K562 (cell line): ENCODE results near the gene ARL10. TPM values are rescaled to one million over a fixed set of nuclear protein-coding genes. Genes with fewer than 3 reads are reported as not detected.

ENCODE experiments used
- ARID2 ChIP-seq: fragments of 450-650 bp; IDR thresholded peaks from 2 replicates; pipeline ENCODE4 v1.6.1; 2017; ENCODE audit warnings: antibody characterized with exemption, mild to moderate bottlenecking
- EP400 ChIP-seq: fragments of 450-650 bp; IDR thresholded peaks from 2 replicates; pipeline ENCODE4 v1.6.1; 2017; ENCODE audit warnings: antibody characterized with exemption, mild to moderate bottlenecking, moderate library complexity
- ESRRA ChIP-seq: fragments of 450-650 bp; IDR thresholded peaks from 2 replicates; pipeline ENCODE4 v1.6.1; 2014; ENCODE audit warnings: low read depth, mild to moderate bottlenecking, moderate library complexity, borderline replicate concordance
- HDAC6 ChIP-seq: IDR thresholded peaks from 2 replicates; pipeline ENCODE4 v1.6.1; 2012; ENCODE audit warnings: low read depth, mild to moderate bottlenecking, control low read depth, inconsistent platforms, low read length, moderate library complexity
- MTA1 ChIP-seq: fragments of 450-650 bp; IDR thresholded peaks from 2 replicates; pipeline ENCODE4 v1.6.1; 2017; ENCODE audit warnings: borderline replicate concordance
- PHF20 ChIP-seq: fragments of 450-650 bp; IDR thresholded peaks from 2 replicates; pipeline ENCODE4 v1.6.1; 2018; ENCODE audit not compliant: partially characterized antibody
- RB1 ChIP-seq: fragments of 450-650 bp; IDR thresholded peaks from 2 replicates; pipeline ENCODE4 v1.6.1; 2017; ENCODE audit warnings: low read depth, mild to moderate bottlenecking
- RNF2 ChIP-seq: sonication (generic); IDR thresholded peaks from 2 replicates; pipeline ENCODE4 v1.6.1; 2016
- SNRNP70 ChIP-seq: fragments of 200-400 bp; formaldehyde crosslinking; optimal IDR thresholded peaks from 2 replicates; pipeline ENCODE3; 2017; ENCODE audit warnings: low read depth, low read length
- ZC3H8 ChIP-seq: fragments of 450-650 bp; IDR thresholded peaks from 2 replicates; pipeline ENCODE4 v1.6.1; 2017
- ZNF586 ChIP-seq: fragments of 450-650 bp; formaldehyde crosslinking; conservative IDR thresholded peaks from 2 replicates; pipeline ENCODE4 v1.4.0; 2020; ENCODE audit warnings: mild to moderate bottlenecking, moderate library complexity
- polyA plus RNA-seq, 8 experiments: library from polyadenylated mRNA; depleted of rRNA in 4 of 8; stranded (reverse) in 5 of 8; unstranded in 3 of 8; fragments of >200 nt; fragmentation: Nextera tagmentation in 2 of 8; fragmentation: Illumina TruSeq in 1 of 8; extraction: Ambion mirVana in 2 of 8; extraction: Trizol in 1 of 8; gene quantifications; 2 replicates each; pipeline versions ENCODE4 v1.2.1 to v1.2.3, GENCODE V29; 2011 to 2014; ENCODE audit warnings: inconsistent platforms in 1 of 8, missing spikeins in 1 of 8
- total RNA-seq, 7 experiments: library from RNA; depleted of rRNA in 6 of 7; stranded (reverse); fragments of >200 nt in 6 of 7; fragmentation: Illumina TruSeq in 2 of 7; extraction: Trizol in 2 of 7; gene quantifications; 2 replicates each; pipeline versions ENCODE4 v1.2.1 to v1.2.3, GENCODE V29; 2011 to 2021; ENCODE audit warnings: low replicate concordance in 1 of 7
- TF ChIP-seq, protein P1 (sequence below): fragments of 250-450 bp; sonication (Bioruptor Pico); IDR thresholded peaks from 2 replicates; pipeline ENCODE4 v1.4.0; 2020
- TF ChIP-seq, protein P2 (sequence below): fragments of 450-650 bp; IDR thresholded peaks from 2 replicates; pipeline ENCODE4 v1.6.1; 2016; ENCODE audit warnings: mild to moderate bottlenecking
- TF ChIP-seq, protein P3 (sequence below), 2 experiments: fragments of 450-650 bp; IDR thresholded peaks; 2 replicates each; pipeline ENCODE4 v1.6.1; 2018; ENCODE audit warnings: mild to moderate bottlenecking in 2 of 2, low read depth in 1 of 2; ENCODE audit not compliant: partially characterized antibody in 2 of 2
- TF ChIP-seq, protein P4 (sequence below): conservative IDR thresholded peaks from 2 replicates; pipeline ENCODE4 v1.6.1; 2011; ENCODE audit warnings: low read depth, mild to moderate bottlenecking, low read length; ENCODE audit not compliant: control insufficient read depth

Gene ARL10
- total and polyA plus RNA-seq, 9 of the 15 experiments (the other 6 are each of a cell fraction or from before 2014, with no cell fraction given), result under 0.01 to 0.40 (median 0.34) TPM; not detected in 3

DNA sequence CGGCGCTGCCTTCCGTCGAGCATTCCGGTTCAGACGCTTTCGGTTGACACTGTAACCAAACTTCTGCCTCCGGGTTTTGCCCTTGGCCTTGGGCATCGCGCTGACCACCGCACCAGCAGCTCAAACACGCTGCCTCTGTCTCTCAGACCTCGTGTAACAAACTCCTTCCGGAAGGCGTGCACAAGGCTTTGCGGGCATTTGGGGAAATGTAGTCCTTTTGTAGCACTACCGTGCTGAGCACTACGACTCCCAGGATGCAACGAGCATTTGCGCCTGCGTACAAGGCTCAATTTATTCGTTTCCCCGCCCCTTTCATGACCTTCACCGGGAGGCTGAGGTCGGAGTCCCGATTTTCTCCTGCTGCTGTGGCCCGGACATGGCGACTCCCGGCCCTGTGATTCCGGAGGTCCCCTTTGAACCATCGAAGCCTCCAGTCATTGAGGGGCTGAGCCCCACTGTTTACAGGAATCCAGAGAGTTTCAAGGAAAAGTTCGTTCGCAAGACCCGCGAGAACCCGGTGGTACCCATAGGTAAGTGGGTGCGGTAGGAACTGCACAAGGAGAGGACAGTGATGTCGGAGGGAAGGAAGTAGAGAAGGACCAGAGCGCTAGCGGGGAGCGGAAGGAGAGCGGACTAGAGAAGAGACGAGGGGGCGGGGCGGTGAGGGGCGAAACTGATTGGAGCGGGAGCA, 23.3 kb downstream of the ARL10 start, which contains the start of the genes HIGD2A and NOP16 (continued):
- TF ChIP-seq, protein P1, sequence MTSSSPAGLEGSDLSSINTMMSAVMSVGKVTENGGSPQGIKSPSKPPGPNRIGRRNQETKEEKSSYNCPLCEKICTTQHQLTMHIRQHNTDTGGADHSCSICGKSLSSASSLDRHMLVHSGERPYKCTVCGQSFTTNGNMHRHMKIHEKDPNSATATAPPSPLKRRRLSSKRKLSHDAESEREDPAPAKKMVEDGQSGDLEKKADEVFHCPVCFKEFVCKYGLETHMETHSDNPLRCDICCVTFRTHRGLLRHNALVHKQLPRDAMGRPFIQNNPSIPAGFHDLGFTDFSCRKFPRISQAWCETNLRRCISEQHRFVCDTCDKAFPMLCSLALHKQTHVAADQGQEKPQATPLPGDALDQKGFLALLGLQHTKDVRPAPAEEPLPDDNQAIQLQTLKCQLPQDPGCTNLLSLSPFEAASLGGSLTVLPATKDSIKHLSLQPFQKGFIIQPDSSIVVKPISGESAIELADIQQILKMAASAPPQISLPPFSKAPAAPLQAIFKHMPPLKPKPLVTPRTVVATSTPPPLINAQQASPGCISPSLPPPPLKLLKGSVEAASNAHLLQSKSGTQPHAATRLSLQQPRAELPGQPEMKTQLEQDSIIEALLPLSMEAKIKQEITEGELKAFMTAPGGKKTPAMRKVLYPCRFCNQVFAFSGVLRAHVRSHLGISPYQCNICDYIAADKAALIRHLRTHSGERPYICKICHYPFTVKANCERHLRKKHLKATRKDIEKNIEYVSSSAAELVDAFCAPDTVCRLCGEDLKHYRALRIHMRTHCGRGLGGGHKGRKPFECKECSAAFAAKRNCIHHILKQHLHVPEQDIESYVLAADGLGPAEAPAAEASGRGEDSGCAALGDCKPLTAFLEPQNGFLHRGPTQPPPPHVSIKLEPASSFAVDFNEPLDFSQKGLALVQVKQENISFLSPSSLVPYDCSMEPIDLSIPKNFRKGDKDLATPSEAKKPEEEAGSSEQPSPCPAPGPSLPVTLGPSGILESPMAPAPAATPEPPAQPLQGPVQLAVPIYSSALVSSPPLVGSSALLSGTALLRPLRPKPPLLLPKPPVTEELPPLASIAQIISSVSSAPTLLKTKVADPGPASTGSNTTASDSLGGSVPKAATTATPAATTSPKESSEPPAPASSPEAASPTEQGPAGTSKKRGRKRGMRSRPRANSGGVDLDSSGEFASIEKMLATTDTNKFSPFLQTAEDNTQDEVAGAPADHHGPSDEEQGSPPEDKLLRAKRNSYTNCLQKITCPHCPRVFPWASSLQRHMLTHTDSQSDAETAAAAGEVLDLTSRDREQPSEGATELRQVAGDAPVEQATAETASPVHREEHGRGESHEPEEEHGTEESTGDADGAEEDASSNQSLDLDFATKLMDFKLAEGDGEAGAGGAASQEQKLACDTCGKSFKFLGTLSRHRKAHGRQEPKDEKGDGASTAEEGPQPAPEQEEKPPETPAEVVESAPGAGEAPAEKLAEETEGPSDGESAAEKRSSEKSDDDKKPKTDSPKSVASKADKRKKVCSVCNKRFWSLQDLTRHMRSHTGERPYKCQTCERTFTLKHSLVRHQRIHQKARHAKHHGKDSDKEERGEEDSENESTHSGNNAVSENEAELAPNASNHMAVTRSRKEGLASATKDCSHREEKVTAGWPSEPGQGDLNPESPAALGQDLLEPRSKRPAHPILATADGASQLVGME, result no peak
- TF ChIP-seq RNF2 (peak; percentile 89), ZC3H8 (peak; percentile 84; the same call in 1 of the 2 replicates), SNRNP70 (no peak), HDAC6 (no peak), MTA1 (peak; percentile 66; the same call in 1 of the 2 replicates), ESRRA (peak; percentile 100), ZNF586 (no peak), EP400 (peak; percentile 99), PHF20 (peak; percentile 99), ARID2 (no peak), RB1 (peak; percentile 63)
- TF ChIP-seq, protein P2, sequence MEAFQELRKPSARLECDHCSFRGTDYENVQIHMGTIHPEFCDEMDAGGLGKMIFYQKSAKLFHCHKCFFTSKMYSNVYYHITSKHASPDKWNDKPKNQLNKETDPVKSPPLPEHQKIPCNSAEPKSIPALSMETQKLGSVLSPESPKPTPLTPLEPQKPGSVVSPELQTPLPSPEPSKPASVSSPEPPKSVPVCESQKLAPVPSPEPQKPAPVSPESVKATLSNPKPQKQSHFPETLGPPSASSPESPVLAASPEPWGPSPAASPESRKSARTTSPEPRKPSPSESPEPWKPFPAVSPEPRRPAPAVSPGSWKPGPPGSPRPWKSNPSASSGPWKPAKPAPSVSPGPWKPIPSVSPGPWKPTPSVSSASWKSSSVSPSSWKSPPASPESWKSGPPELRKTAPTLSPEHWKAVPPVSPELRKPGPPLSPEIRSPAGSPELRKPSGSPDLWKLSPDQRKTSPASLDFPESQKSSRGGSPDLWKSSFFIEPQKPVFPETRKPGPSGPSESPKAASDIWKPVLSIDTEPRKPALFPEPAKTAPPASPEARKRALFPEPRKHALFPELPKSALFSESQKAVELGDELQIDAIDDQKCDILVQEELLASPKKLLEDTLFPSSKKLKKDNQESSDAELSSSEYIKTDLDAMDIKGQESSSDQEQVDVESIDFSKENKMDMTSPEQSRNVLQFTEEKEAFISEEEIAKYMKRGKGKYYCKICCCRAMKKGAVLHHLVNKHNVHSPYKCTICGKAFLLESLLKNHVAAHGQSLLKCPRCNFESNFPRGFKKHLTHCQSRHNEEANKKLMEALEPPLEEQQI, result peak; percentile 86
- TF ChIP-seq, protein P3, sequence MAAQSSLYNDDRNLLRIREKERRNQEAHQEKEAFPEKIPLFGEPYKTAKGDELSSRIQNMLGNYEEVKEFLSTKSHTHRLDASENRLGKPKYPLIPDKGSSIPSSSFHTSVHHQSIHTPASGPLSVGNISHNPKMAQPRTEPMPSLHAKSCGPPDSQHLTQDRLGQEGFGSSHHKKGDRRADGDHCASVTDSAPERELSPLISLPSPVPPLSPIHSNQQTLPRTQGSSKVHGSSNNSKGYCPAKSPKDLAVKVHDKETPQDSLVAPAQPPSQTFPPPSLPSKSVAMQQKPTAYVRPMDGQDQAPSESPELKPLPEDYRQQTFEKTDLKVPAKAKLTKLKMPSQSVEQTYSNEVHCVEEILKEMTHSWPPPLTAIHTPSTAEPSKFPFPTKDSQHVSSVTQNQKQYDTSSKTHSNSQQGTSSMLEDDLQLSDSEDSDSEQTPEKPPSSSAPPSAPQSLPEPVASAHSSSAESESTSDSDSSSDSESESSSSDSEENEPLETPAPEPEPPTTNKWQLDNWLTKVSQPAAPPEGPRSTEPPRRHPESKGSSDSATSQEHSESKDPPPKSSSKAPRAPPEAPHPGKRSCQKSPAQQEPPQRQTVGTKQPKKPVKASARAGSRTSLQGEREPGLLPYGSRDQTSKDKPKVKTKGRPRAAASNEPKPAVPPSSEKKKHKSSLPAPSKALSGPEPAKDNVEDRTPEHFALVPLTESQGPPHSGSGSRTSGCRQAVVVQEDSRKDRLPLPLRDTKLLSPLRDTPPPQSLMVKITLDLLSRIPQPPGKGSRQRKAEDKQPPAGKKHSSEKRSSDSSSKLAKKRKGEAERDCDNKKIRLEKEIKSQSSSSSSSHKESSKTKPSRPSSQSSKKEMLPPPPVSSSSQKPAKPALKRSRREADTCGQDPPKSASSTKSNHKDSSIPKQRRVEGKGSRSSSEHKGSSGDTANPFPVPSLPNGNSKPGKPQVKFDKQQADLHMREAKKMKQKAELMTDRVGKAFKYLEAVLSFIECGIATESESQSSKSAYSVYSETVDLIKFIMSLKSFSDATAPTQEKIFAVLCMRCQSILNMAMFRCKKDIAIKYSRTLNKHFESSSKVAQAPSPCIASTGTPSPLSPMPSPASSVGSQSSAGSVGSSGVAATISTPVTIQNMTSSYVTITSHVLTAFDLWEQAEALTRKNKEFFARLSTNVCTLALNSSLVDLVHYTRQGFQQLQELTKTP (IDR thresholded peaks at IDR 0.05; ENCODE audit: low read depth in 1 of 2, partially characterized antibody in 2 of 2), result peak; percentile 89 to 94
- TF ChIP-seq, protein P4, sequence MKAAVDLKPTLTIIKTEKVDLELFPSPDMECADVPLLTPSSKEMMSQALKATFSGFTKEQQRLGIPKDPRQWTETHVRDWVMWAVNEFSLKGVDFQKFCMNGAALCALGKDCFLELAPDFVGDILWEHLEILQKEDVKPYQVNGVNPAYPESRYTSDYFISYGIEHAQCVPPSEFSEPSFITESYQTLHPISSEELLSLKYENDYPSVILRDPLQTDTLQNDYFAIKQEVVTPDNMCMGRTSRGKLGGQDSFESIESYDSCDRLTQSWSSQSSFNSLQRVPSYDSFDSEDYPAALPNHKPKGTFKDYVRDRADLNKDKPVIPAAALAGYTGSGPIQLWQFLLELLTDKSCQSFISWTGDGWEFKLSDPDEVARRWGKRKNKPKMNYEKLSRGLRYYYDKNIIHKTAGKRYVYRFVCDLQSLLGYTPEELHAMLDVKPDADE, result peak; percentile 82
